PC-9 (cell line): ENCODE measurements around the gene B4GALT1.

Experiments
- EZH2 ChIP-seq: fragments of 200-600 bp; sonication (generic); IDR thresholded peaks from 2 replicates; pipeline ENCODE4 v1.8.0; 2017; ENCODE audit warnings: antibody characterized with exemption, low read depth
- TF ChIP-seq, protein P1 (sequence below): fragments of 200-600 bp; sonication (generic); conservative IDR thresholded peaks from 2 replicates; pipeline ENCODE4 v1.6.1; 2017; ENCODE audit warnings: mixed run types, antibody characterized with exemption, mild to moderate bottlenecking, moderate library complexity

DNA sequence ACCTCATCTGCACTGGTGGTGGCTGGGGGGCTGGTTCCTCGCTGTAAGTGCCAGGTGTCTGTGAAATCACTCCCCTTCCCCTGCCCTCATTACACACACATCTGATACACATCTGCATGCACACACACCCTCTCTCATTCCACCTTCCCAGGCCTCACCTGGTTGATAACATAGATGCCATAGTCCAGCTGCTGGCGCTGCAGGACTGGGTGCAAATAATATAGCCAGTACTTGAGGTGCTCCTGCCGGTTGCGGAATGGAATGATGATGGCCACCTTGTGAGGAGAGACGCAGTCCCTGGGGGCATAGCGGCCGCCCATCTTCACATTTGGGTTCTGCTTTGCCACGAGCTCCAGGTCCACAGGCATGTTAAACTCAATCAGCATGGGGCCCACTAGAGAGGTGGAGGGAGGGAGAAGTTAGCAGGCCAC lies 32.1 kb downstream of the B4GALT1 start:
- TF ChIP-seq, protein P1, sequence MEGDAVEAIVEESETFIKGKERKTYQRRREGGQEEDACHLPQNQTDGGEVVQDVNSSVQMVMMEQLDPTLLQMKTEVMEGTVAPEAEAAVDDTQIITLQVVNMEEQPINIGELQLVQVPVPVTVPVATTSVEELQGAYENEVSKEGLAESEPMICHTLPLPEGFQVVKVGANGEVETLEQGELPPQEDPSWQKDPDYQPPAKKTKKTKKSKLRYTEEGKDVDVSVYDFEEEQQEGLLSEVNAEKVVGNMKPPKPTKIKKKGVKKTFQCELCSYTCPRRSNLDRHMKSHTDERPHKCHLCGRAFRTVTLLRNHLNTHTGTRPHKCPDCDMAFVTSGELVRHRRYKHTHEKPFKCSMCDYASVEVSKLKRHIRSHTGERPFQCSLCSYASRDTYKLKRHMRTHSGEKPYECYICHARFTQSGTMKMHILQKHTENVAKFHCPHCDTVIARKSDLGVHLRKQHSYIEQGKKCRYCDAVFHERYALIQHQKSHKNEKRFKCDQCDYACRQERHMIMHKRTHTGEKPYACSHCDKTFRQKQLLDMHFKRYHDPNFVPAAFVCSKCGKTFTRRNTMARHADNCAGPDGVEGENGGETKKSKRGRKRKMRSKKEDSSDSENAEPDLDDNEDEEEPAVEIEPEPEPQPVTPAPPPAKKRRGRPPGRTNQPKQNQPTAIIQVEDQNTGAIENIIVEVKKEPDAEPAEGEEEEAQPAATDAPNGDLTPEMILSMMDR, result no peak
- TF ChIP-seq EZH2, result no peak
